ENCODE measurements around the gene TBXA2R.
A peak's percentile ranks its signal among the peaks of the same experiment; 100 is the strongest.
"Not testable (repeated sequence)": the region's sequence is repeated elsewhere in the genome, so short reads cannot be mapped to it uniquely, and the experiment has no call there.

Gene TBXA2R
- long read RNA-seq, donor 1 = 0 reads
- long read RNA-seq, donor 2, partial matches to known transcripts = 0 of 1 reads
- long read RNA-seq, donor 2, other reads (novel, unspliced or antisense) = 0 of 1 reads
- long read RNA-seq, donor 3 = 0 reads
- long read RNA-seq, donor 4 = 0 reads
- long read RNA-seq, donor 5, partial matches to known transcripts = 0 of 2 reads
- long read RNA-seq, donor 5, other reads (novel, unspliced or antisense) = 0 of 2 reads
- long read RNA-seq, donor 6, partial matches to known transcripts = 10 of 11 reads
- long read RNA-seq, donor 6, other reads (novel, unspliced or antisense) = 0 of 11 reads
- long read RNA-seq, donor 7 = 0 reads
- long read RNA-seq, donor 8, partial matches to known transcripts = 0 of 1 reads
- long read RNA-seq, donor 8, other reads (novel, unspliced or antisense) = 0 of 1 reads

DNA sequence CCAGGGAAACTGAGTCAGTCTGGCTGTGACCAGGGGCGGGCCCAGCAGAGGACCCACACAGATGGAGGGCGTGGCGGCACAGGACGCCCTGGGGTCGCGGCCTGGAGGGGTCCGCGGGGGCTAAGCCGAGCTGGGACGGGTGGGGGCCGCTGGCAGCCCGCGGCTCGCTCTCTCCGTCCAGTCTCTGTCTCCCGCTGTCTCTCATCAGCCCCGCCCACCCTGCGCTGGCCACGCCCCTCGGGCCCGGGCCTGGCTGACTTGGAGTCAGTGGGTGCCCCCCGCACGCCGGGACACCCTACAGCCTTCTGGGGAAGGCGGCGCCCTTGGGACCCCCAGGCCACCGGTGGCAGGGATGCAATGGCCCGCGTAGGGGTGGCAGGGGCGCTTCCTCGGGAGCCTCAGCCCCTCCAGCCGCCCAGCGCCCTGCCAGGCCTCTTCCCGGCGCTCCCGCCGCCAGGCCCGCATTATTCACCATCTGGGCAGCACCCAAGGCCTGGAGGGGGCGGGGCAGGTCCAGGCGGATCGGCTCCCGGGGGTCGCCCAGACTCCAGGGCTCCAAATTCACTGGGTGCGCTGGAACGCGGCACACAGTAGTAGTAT, at the start of gene TBXA2R:
TSS of gene TBXA2R (minus strand) at position 186 of the 600 bp plus-strand sequence. CDS start 6,241 bp downstream, outside the sequence.
- DNase-seq = peak; percentile 59

- no peak for DNase-seq
Measured at GRCh38 chr19:3656073-3656746, 49.5 kb upstream of the TBXA2R start.

DNA sequence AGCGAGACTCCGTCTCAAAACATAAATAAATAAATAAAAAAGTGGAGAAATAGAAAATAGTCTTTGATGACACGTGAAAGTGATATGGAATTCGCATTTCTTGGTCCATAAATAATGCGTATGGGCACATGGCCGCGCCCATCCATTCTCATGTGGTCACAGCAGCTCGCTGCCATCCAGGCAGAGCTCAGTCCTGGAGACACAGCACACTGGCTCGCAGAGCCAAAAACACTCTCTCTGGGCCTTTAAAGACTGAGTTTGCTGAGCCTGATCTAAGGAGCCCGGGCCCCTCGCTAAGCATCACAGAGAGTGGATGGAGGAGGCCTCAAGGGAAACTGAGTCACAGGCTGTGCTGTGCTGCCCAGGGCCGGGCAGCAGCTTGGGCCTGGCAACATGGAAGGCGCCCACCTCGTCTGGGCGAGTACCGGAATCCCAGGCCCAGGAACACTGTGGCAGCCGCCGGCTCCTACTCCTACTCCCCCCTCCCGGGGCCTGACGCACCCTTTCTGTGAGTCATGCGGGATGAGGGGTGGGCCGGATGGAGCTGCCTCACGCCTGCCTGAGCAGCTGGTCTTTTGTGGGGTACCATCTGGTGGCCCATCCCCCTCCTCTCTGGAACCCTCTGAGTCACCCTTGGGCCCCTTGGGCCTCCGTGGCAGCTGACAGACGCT, 48.9 kb upstream of the TBXA2R start:
- no peak for DNase-seq

DNA sequence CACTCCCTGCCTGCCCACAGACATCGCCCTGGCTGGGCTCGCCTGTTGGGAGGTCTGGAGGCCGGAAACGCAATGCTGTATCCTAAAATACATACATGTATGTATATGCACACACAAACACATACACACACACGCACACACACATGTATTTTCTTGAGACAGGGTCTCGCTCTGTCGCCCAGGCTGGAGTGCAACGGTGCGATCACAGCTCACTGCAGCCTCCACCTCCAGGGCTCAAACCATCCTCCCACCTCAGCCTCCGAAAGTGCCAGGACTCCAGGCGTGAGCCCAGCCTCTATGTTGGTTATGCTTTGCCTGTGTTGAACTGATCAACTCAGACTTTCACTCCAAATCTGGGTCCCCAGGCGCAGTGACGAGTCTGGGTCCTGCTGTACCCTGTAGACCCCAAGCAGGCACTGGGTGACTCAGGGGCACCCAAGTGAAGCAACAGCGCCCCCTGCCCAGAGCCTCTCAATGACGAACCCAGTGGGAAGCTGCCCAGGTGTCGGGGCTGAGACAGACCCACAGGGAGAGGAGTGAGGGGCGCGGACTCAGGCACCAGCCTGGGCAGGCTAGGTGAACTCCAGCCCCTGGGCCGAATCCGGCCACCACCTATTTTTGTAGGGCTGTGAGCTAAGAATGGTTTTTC, 47.3 kb upstream of the TBXA2R start:
- DNase-seq = no peak

- no peak for DNase-seq
Measured at GRCh38 chr19:3653081-3653795, 46.6 kb upstream of the TBXA2R start.

DNA sequence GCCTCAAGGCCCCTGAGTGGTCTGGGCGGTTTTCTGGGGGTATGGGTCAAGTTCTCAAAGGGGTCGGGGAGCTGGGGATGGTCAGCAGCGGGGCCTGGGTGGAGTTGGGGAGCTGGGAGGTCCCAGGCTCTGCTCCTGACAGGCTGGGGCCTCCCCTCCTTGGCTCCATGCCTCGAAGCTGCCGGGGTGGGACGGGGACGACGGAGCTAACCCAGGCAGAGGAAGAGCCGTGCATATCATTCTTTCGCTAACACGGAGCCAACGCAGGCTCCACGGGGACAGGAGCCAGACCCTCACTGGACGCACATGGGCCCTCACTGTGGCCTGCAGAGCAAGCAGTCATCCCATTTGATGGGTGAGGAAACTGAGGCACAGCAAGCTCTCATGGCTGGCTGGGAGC, 45.7 kb upstream of the TBXA2R start:
- no peak for DNase-seq

DNA sequence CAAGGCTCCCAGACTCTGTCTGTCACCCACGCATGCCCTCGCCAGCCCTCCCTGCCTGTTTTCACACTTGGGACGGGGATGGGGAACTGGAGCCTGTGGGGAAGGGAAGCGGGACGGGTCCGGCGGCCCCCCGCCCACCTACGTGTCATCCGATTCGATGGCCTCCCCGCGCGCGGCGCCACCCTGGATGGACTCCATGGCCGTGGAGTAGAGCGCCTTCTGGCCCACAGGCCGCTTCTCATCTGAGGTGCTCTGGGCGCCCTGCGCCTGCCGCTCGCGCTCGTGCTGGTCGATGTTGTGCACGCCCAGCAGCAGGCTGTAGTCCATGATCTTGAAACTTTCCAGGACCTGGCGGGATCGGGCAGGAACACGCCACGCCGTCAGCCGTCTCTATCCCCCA, 45.0 kb upstream of the TBXA2R start:
- DNase-seq = no peak

DNA sequence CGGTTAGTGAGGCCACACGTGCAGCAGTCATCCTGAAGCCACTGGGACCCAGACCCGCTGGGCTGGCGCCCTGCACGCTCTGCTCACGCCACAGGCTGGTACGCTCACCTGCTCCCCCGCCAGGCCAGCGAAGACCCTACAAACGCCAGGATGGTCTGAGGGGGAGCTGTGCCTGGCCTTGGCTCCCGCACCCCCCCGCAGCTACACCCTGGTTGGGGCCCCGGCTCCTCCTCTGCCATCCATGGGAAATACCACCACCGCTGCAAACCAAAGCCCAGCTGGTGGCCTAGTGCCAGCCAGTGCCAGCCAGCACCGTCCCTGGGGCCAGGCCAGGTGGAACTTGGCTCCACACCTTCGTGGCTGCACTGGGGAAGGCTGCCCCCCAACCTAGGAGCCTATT, 43.2 kb upstream of the TBXA2R start:
- DNase-seq = no peak

- no peak for DNase-seq
Measured at GRCh38 chr19:3648037-3648905, 41.6 kb upstream of the TBXA2R start.

GRCh38 chr19:3647102-3647501, 40.4 kb upstream of the TBXA2R start:
- not testable (repeated sequence) for DNase-seq

- DNase-seq = no peak
Measured at GRCh38 chr19:3646336-3647092, 39.8 kb upstream of the TBXA2R start.

GRCh38 chr19:3645726-3646125, 39.1 kb upstream of the TBXA2R start:
- DNase-seq = no peak

DNA sequence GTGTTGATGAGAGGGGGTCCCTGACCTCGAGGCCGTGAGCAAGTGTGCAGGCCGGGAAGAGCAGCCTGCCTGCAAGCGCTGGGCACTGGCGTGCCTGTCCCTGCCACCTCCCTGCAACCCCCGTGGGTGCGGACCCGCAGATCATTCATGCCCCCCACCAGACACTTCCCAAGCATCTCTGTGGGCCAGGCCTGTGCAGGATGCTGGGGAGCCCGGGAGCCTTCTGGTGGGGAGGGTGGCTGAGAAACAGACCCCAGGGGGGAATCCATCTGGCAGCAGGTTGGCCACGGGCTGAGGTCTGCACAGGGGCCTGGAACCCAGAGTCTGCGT, 38.4 kb upstream of the TBXA2R start:
- DNase-seq = no peak

- DNase-seq = no peak
Measured at GRCh38 chr19:3644351-3645066, 37.8 kb upstream of the TBXA2R start.

GRCh38 chr19:3643674-3644313, 37.1 kb upstream of the TBXA2R start:
- DNase-seq = no peak

- DNase-seq = no peak
Measured at GRCh38 chr19:3642987-3643673, 36.5 kb upstream of the TBXA2R start.

DNA sequence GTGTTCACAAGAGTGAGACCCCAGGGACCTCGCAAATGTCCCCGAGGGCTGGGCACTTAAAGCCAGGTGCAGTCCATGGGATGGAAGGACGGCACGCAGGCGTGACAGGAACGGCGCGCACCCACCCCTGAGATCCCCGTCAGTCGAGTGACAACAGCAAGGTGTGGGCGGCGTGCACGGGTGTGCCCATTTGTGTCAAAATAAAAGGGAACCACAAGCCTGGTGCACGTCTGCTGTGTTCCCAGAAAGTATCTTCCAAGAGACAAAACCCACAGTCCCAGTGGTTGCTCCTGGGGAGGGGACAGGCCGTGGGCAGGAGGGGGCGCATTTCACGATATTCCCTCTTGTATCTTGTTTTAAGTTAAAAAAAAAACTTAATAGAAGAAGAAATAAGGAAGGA, 35.6 kb upstream of the TBXA2R start:
- DNase-seq = no peak
